ENCODE results near the gene RET.

Gene RET

DNA sequence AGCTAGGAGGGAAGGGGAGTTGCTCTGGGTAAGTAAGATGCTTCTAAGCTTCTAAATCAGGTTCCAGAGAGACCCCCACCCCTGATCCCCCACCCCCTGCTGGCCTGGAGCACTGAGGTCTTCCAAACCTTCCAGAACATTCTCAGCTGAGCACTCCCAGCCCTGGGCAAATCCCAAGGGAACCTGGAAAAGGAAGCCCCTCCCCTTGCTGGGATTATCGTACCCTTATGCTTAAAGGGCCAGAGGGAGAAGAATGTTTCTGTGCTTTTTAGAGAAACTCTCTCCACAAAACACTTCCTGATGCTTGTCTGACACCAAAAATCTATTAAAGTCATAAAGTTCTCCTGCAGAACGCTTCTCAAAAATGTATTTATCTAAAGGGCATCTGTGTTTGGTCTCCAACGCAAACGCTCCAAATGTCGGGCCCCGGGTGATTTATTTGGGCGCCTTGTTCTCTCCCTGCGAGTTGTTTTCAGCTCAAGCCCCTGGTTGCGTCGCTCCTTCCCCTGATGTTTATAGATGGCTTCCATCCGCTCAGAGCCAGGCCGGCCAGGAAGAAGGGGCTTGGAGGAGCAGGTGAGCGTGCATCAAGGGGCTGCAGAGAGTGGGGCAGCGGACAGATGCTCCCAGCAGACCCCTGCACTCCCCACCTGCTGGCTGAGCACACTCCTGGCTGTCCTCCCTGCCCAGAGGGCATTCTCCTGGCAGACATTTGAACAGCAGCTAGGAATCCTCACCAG lies 8.2 kb upstream of the RET start:
- no peak overlapping the region for H3K4me3 ChIP-seq (ENCODE audit: low read length)
- H3K4ac ChIP-seq (ENCODE audit: low read depth, low read length) = no peak overlapping the region
- no peak overlapping the region for H3K23ac ChIP-seq (ENCODE audit: low read length)
- H2BK120ac ChIP-seq (ENCODE audit: low read depth, low read length) = no peak overlapping the region
- H3K36me3 ChIP-seq (ENCODE audit: control insufficient read depth, insufficient read depth, low read length) = no peaks in the 10 kb centered on the region
- H3K4me2 ChIP-seq (ENCODE audit: low read length) = no peak overlapping the region
- H4K8ac ChIP-seq (ENCODE audit: low read depth, low read length) = no peak overlapping the region
- no peaks in the 10 kb centered on the region for H3K4me1 ChIP-seq (ENCODE audit: control insufficient read depth, low read depth, low read length)
- no peak overlapping the region for H2BK5ac ChIP-seq (ENCODE audit: low read length)
- WGBS (ENCODE audit: extremely low coverage, insufficient coverage, low lambda C conversion rate) = no CpG with 5 or more reads among the region's 14 CpGs
- DNase-seq = no peak
- H3K9ac ChIP-seq (ENCODE audit: low read length) = no peak overlapping the region
- no peaks in the 10 kb centered on the region for H3K79me1 ChIP-seq (ENCODE audit: low read length)
- H4K5ac ChIP-seq (ENCODE audit: low read length) = no peak overlapping the region
- H3K27ac ChIP-seq (ENCODE audit: low read depth, low read length) = no peak overlapping the region
- no peak overlapping the region for H2BK15ac ChIP-seq (replicated peaks; ENCODE audit: low read depth)
- H3K79me2 ChIP-seq (ENCODE audit: control insufficient read depth, insufficient read depth, low read length) = no peaks in the 10 kb centered on the region
- H3K27me3 ChIP-seq (ENCODE audit: insufficient read depth, low read length, poor library complexity) = no peaks in the 10 kb centered on the region
- H2AK5ac ChIP-seq (ENCODE audit: low read length) = no peak overlapping the region
- H3K56ac ChIP-seq (ENCODE audit: low read length) = no peak overlapping the region
- no peak overlapping the region for H3K18ac ChIP-seq (ENCODE audit: low read length)

DNA sequence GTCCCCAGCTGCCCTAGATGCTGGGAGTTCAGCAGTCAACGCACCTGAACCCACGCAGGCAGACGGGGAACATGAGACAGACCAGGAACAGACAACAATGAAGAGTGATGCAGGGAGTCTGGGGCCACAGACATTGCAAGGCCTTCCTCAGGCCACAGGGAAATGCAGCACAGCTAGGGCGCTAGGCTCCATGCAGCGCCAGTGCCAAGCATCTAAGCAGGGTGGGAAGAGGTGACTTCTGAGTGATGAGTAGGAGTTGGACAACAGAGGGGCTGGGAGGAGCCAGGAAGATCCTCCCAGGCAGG lies 7.7 kb upstream of the RET start:
- Histone ChIP-seq H3K4me2 (ENCODE audit: low read length) (no peak overlapping the region), H3K4ac (ENCODE audit: low read depth, low read length) (no peak overlapping the region), H2BK5ac (ENCODE audit: low read length) (no peak overlapping the region), H2AK5ac (ENCODE audit: low read length) (no peak overlapping the region), H3K27me3 (ENCODE audit: insufficient read depth, low read length, poor library complexity) (no peaks in the 10 kb centered on the region), H4K8ac (ENCODE audit: low read depth, low read length) (no peak overlapping the region), H3K79me2 (ENCODE audit: control insufficient read depth, insufficient read depth, low read length) (no peaks in the 10 kb centered on the region), H3K9ac (ENCODE audit: low read length) (no peak overlapping the region), H2BK120ac (ENCODE audit: low read depth, low read length) (no peak overlapping the region), H3K4me1 (ENCODE audit: control insufficient read depth, low read depth, low read length) (no peaks in the 10 kb centered on the region), H3K4me3 (ENCODE audit: low read length) (no peak overlapping the region), H3K36me3 (ENCODE audit: control insufficient read depth, insufficient read depth, low read length) (no peaks in the 10 kb centered on the region), H3K79me1 (ENCODE audit: low read length) (no peaks in the 10 kb centered on the region), H3K56ac (ENCODE audit: low read length) (no peak overlapping the region), H3K18ac (ENCODE audit: low read length) (no peak overlapping the region), H3K23ac (ENCODE audit: low read length) (no peak overlapping the region), H3K27ac (ENCODE audit: low read depth, low read length) (no peak overlapping the region), H4K5ac (ENCODE audit: low read length) (no peak overlapping the region), H2BK15ac (replicated peaks; ENCODE audit: low read depth) (no peak overlapping the region)
- DNase-seq = no peak
- no CpG with 5 or more reads among the region's 5 CpGs for WGBS (ENCODE audit: extremely low coverage, insufficient coverage, low lambda C conversion rate)

DNA sequence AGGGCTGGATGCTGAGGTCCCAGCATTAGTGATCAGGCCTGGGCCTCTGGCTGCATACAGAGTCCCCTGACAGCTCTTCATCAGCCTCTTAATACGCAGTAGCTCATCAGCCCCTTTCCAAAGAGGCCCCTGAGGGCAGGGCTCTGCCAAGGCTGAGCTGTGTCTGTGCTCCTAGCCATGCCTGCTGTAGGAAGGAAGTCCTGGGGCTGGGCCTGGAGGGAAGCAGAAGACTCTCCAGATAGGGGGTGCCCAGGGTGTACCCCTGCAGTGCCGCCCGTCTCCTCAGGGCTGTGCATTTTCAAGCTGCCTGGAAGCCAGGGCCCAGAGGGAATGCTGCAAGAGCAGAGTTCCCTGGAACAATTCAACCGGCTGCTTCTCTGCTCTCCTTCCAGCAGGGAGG lies 7.3 kb upstream of the RET start:
- no peak overlapping the region for H3K56ac ChIP-seq (ENCODE audit: low read length)
- no CpG with 5 or more reads among the region's 4 CpGs for WGBS (ENCODE audit: extremely low coverage, insufficient coverage, low lambda C conversion rate)
- H3K27me3 ChIP-seq (ENCODE audit: insufficient read depth, low read length, poor library complexity) = no peaks in the 10 kb centered on the region
- no peak overlapping the region for H3K4ac ChIP-seq (ENCODE audit: low read depth, low read length)
- H3K23ac ChIP-seq (ENCODE audit: low read length) = no peak overlapping the region
- H2BK5ac ChIP-seq (ENCODE audit: low read length) = no peak overlapping the region
- no peak overlapping the region for H3K27ac ChIP-seq (ENCODE audit: low read depth, low read length)
- H3K4me1 ChIP-seq (ENCODE audit: control insufficient read depth, low read depth, low read length) = no peaks in the 10 kb centered on the region
- H2BK120ac ChIP-seq (ENCODE audit: low read depth, low read length) = no peak overlapping the region
- no peak overlapping the region for H3K18ac ChIP-seq (ENCODE audit: low read length)
- H3K9ac ChIP-seq (ENCODE audit: low read length) = no peak overlapping the region
- no peak overlapping the region for H4K5ac ChIP-seq (ENCODE audit: low read length)
- H2BK15ac ChIP-seq (replicated peaks; ENCODE audit: low read depth) = no peak overlapping the region
- no peak overlapping the region for H2AK5ac ChIP-seq (ENCODE audit: low read length)
- no peak overlapping the region for H3K4me2 ChIP-seq (ENCODE audit: low read length)
- no peaks in the 10 kb centered on the region for H3K79me2 ChIP-seq (ENCODE audit: control insufficient read depth, insufficient read depth, low read length)
- no peaks in the 10 kb centered on the region for H3K79me1 ChIP-seq (ENCODE audit: low read length)
- no peak overlapping the region for H3K4me3 ChIP-seq (ENCODE audit: low read length)
- DNase-seq = no peak
- H4K8ac ChIP-seq (ENCODE audit: low read depth, low read length) = no peak overlapping the region
- no peaks in the 10 kb centered on the region for H3K36me3 ChIP-seq (ENCODE audit: control insufficient read depth, insufficient read depth, low read length)

DNA sequence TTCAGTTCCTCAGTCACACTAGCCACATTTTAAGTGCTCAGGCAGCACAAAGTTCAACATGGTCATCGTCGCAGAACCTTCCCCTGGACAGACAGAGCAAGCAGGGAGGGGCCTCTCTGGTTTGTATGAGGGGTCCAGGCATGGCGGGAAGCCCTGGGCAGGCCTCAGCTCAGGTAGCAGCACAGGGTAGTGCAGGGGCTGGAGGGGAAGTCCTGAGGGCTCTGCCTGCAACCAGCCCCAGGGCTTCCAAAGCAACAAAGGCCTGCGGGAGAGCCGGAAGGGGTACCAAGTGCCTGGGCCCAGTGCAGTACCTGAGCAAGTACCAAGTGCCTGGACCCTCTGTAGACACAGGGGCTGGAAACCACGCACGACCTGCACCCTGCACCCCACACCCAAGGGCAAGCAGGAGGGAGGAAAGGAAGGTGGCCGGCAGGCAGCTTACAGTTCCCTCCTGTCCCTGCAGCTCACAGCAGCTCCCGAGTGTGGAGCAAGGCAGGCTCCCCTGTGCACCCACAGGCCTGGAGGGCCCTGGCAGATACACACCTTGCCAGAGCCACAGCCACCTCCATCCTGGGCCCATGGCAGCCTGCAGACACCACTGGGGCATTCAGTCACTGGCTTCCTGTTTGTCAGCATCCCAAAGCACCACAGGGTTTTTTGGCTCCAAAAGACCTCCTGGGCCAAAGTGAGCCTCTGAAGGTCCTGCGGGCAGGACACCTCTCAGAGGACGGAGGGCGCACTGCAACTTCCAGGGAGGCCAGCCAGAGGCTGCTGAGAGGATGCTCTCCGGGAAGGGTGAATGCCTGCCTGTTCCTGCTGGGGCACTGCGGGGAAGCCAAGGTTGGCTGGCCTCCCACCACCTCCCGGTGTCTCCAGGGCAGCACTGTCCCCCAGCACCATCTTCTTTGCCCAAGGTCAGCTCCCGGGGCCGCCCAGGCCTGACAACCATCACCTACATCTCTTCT lies 6.5 kb upstream of the RET start:
- no CpG with 5 or more reads among the region's 17 CpGs for WGBS (ENCODE audit: extremely low coverage, insufficient coverage, low lambda C conversion rate)
- peak; percentile 37 for DNase-seq
- Histone ChIP-seq H2BK15ac (replicated peaks; ENCODE audit: low read depth) (no peak overlapping the region), H3K23ac (ENCODE audit: low read length) (no peak overlapping the region), H3K4me1 (ENCODE audit: control insufficient read depth, low read depth, low read length) (no peaks in the 10 kb centered on the region), H3K27ac (ENCODE audit: low read depth, low read length) (no peak overlapping the region), H2BK120ac (ENCODE audit: low read depth, low read length) (no peak overlapping the region), H2AK5ac (ENCODE audit: low read length) (no peak overlapping the region), H3K18ac (ENCODE audit: low read length) (no peak overlapping the region), H3K79me2 (ENCODE audit: control insufficient read depth, insufficient read depth, low read length) (no peaks in the 10 kb centered on the region), H3K4me2 (ENCODE audit: low read length) (no peak overlapping the region), H3K79me1 (ENCODE audit: low read length) (no peaks in the 10 kb centered on the region), H3K4me3 (ENCODE audit: low read length) (no peak overlapping the region), H3K27me3 (ENCODE audit: insufficient read depth, low read length, poor library complexity) (no peaks in the 10 kb centered on the region), H3K56ac (ENCODE audit: low read length) (no peak overlapping the region), H4K8ac (ENCODE audit: low read depth, low read length) (no peak overlapping the region), H3K4ac (ENCODE audit: low read depth, low read length) (no peak overlapping the region), H2BK5ac (ENCODE audit: low read length) (no peak overlapping the region), H3K36me3 (ENCODE audit: control insufficient read depth, insufficient read depth, low read length) (no peaks in the 10 kb centered on the region), H3K9ac (ENCODE audit: low read length) (no peak overlapping the region), H4K5ac (ENCODE audit: low read length) (no peak overlapping the region)

DNA sequence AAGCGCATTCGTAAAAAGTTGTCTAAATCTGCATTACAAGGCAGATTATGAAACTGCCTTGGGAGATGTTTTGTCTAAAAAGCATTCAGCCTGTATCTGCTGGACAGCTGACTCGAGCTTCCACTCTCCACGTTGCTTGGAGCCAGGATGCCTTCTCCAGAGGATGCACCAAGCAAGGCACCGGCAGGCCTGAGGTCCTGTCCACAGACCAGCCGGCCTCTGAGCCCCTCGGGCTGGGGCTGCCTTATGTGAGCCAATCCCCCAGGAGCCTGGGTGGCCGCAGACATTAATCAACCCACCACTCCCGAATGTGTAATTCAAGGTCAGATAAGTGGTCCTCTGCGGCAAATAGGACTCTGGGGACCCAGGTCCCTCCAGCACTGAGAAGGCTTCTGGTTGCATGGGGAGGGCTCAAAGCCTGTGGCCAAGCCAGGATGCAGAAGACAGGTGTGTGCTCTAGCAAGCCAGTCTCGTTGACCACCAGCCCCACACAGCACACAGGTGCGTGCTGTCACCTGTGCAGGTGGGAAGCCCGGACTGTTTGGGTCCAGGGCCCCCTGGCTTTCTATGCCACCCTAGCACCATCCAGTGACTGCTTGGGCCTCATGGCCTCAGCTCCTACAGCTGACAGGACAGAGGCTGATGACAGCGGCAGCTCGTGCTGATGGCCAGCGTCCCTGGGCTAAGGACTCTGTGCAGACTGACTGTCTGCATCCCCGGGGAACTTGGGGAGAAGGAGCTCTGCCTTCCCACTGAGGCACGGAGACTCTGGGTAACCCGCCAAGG lies 4.8 kb upstream of the RET start:
- no peaks in the 10 kb centered on the region for H3K4me1 ChIP-seq (ENCODE audit: control insufficient read depth, low read depth, low read length)
- H3K18ac ChIP-seq (ENCODE audit: low read length) = no peak overlapping the region
- no peak overlapping the region for H3K4me3 ChIP-seq (ENCODE audit: low read length)
- no peak for DNase-seq
- no peak overlapping the region for H4K8ac ChIP-seq (ENCODE audit: low read depth, low read length)
- no peak overlapping the region for H2AK5ac ChIP-seq (ENCODE audit: low read length)
- no peak overlapping the region for H3K4ac ChIP-seq (ENCODE audit: low read depth, low read length)
- no CpG with 5 or more reads among the region's 19 CpGs for WGBS (ENCODE audit: extremely low coverage, insufficient coverage, low lambda C conversion rate)
- H3K79me2 ChIP-seq (ENCODE audit: control insufficient read depth, insufficient read depth, low read length) = no peaks in the 10 kb centered on the region
- no peak overlapping the region for H2BK120ac ChIP-seq (ENCODE audit: low read depth, low read length)
- H3K9ac ChIP-seq (ENCODE audit: low read length) = no peak overlapping the region
- H4K5ac ChIP-seq (ENCODE audit: low read length) = no peak overlapping the region
- H3K23ac ChIP-seq (ENCODE audit: low read length) = no peak overlapping the region
- H3K36me3 ChIP-seq (ENCODE audit: control insufficient read depth, insufficient read depth, low read length) = no peaks in the 10 kb centered on the region
- no peak overlapping the region for H3K4me2 ChIP-seq (ENCODE audit: low read length)
- H2BK5ac ChIP-seq (ENCODE audit: low read length) = no peak overlapping the region
- H3K56ac ChIP-seq (ENCODE audit: low read length) = no peak overlapping the region
- no peaks in the 10 kb centered on the region for H3K79me1 ChIP-seq (ENCODE audit: low read length)
- no peak overlapping the region for H3K27ac ChIP-seq (ENCODE audit: low read depth, low read length)
- H2BK15ac ChIP-seq (replicated peaks; ENCODE audit: low read depth) = no peak overlapping the region
- H3K27me3 ChIP-seq (ENCODE audit: insufficient read depth, low read length, poor library complexity) = no peaks in the 10 kb centered on the region
